ENCODE results near the gene B4GALT1.

DNA sequence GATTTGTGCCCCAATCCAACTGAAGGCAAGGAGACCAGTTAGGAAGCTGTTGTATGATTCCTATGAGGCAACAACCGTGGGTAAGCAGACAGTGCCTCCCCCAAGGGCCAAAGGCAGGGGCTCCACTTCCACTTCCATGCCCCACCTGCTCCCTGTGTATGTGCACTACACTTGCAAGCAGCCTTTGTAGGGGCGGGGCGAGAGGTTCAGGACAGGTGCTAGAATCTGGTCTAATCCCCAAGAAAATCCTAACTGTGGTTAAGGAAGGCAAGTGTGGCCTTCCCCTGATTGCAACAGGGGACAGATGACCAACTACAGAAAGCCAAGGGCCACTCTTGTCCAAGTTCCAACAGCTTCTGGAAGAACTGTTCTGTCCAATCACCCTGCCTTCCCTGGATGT, 41.7 kb downstream of the B4GALT1 start:
- TF ChIP-seq CTCF (IDR thresholded peaks at IDR 0.05; ENCODE audit: poor library complexity) (no peak), EZH2 (IDR thresholded peaks at IDR 0.05; ENCODE audit: borderline replicate concordance) (no peak)

All from hepatocyte (in vitro differentiated cells).